ENCODE measurements around the gene GPR39.

The GPR39 gene

DNA sequence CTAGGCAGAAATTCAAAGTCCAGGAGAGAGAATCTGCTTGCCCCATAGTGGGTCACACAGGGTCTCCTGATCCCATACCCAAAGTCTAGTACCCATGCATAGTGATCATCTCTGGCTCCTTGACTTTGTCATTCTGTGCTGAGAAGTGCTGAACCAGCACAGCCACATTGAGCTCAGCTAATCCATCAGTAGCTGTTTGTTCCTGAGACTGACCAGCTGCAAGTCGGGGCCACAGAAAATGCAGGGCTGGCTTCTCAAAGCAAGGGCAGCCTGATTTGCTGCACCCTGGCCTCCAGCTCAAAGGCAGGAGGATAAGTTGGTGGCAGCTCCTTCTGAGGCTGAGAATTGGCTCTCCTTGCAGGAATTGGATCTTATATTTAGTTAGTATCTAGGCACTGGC lies 181.2 kb downstream of the GPR39 start:
- DNase-seq (ENCODE audit: low read depth in 2 of 2, low spot score in 1 of 2), result no peak

DNA sequence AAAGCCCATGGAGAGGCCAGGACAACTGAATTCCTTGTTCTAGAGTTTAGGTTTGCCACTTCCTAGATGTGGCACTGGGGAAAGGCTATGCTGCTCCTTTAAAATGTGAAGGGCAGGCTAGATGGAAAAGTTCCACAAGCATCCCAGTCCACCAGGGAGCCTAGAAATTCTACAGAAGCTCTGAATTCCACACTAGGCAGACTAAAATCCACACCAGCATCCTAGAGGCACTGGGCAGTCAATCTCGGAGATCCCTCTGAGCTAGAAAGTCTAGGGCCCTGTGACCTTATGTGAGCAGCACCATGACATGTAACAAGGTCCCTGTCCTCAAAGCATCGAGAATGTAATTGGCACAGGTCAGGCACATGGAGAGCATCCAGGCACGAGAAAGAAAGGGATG lies 181.9 kb downstream of the GPR39 start:
- DNase-seq (ENCODE audit: low read depth in 2 of 2, low spot score in 1 of 2), result no peak

GRCh38 chr2:132599556-132599955 lies 183.0 kb downstream of the GPR39 start:
- DNase-seq (ENCODE audit: low read depth in 2 of 2, low spot score in 1 of 2), result no peak

- DNase-seq (ENCODE audit: low read depth in 2 of 2, low spot score in 1 of 2), result no peak
These were observed 188.0 kb downstream of the GPR39 start for GRCh38 chr2:132604561-132604960.

DNA sequence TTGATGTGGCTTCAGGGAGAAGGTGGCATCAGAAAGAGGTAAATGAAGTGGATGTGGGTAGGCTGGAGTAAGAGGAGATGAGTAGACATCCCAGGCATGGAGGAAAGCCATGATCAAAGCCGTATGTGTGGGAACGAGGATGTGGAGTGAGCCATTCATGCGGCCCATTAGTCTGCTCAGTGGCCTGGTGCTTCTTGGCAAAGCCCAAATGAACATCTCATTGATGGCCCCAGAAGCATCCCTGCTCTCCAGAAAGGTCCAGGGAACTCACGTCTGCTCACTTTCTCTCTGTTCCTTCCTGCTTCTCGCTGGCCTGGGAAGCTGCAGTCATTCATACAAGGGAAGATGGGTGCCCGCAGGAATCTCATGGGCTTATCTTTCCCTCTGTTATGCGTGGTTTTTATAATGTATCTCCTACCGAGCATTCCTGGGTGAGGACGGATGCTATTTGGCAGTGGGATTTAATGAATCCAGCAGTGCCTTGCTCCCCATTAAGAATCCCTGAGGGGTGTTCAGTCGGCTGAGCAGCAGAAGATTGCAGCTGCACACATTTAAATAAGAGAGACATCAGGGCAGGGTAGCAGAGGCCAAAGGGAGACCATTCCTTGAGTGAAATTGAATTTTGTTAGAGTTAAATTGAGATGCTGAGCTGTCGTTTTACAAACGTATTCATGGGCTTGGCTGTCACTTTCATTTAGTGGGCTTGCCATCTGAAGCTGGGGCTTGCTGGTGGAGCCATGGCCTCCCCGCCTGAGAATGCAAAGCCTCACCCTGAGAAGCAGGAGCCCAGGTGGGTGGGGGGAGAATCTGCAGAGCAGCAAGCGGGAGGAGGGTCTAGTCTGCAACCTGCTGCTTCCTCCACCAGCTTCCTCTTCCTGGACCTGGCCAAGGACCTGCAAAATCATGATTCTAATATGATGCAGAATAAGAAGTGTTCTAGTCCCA lies 188.9 kb downstream of the GPR39 start:
- DNase-seq (ENCODE audit: low read depth in 2 of 2, low spot score in 1 of 2), result no peak

- DNase-seq (ENCODE audit: low read depth in 2 of 2, low spot score in 1 of 2), result no peak
These were observed 190.0 kb downstream of the GPR39 start for GRCh38 chr2:132606649-132607048.

- DNase-seq (ENCODE audit: low read depth in 2 of 2, low spot score in 1 of 2), result no peak
These were observed 191.0 kb downstream of the GPR39 start for GRCh38 chr2:132607426-132608090.

DNA sequence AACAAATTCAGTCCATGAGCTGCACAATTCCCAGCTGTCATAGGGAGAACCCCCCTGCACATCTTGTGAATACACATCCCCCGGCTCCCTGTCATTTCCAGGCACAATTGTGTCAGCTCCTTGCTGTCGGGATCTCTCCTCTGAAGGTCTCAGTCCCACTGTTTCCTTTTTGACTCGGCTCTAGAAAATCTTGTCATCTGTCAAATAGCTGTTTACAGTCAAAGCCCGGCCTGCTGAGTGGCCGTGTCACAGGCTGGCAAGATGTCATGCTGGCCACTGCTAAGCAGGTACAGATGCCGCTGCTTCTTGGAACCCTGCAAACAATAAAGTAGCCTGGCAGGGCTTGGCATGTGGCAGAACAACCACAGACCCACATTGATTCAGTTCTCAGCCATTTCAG lies 191.7 kb downstream of the GPR39 start:
- no peak for DNase-seq (ENCODE audit: low read depth in 2 of 2, low spot score in 1 of 2)

DNA sequence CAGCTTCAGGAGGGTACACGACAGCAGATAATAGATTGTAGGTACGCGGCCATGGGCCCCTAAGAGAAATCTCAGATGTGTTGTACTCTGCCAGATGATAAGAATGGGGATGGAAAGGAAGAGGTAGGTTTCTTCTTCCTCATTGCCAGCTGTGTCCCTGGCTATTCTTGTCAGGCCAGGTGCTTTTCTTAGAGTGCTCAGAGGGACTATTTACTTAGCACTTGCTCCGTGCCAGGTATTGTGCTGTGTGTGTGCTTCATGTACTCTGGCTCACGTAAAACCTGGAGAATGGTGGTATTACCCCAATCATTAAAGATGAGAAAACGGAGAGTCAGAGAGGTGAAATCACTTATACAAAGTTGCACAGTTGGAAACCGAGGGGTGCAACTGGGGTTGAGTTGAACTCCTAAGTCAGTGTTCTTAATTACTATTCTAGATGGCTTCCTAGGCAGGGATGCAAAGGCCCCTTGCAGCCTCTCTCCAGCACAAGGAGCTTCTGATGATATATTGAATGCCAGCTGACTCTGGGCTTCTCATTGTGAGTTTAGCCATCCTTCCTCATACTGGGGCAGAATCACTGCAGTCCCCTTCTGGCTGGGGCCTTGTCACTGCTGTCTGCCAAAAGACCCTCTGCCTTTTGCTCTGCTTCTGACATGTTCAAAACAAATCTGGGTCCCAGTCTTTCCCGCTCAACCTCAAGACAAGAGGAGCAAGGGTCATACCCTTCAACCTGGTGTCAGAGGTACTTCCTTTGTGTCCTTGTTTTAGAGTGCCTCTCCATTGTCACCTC lies 192.7 kb downstream of the GPR39 start:
- no peak for DNase-seq (ENCODE audit: low read depth in 2 of 2, low spot score in 1 of 2)

DNA sequence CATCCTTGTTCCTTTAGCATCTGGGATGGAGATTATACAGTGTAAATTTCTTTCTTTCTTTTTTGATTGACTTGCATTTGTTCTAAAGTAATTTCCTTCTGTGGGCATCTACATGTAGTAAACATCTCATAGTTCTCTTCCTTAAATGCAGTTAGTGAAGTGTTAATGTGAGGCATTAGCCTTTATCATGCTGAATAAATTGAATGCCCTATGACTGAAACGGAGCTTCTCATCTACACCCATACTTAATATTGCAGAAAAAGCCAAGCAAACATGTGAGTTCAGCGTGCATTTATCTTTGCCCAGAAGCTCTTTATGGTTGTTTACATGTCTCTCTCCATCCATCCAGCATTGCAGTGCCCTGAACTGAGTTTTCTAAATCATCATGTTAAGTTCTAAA lies 195.1 kb downstream of the GPR39 start:
- no peak for DNase-seq (ENCODE audit: low read depth in 2 of 2, low spot score in 1 of 2)

GRCh38 chr2:132615329-132616085 lies 198.9 kb downstream of the GPR39 start:
- DNase-seq (ENCODE audit: low read depth in 2 of 2, low spot score in 1 of 2), result no peak

DNA sequence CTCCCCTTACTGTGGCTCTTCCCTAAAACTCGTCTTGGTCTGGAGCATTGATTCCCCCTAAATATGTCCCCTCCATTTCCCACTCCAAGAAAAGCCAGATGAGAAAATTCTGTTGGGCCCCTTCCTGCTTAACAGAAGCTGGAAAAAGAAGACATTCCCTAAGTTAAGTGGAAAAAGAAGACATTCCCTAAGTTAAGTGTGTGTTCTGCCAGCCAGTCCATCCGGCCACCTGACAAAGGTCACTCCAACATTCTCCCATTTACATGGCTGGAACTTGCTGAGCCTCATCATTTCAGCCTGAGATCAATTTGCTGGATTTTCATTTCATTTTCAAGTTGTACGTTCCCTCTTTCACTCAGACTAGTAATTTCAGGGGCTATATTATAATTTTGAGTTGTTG lies 201.4 kb downstream of the GPR39 start:
- DNase-seq (ENCODE audit: low read depth in 2 of 2, low spot score in 1 of 2), result no peak

- DNase-seq (ENCODE audit: low read depth in 2 of 2, low spot score in 1 of 2), result no peak
These were observed 202.1 kb downstream of the GPR39 start for GRCh38 chr2:132618734-132619133.

DNA sequence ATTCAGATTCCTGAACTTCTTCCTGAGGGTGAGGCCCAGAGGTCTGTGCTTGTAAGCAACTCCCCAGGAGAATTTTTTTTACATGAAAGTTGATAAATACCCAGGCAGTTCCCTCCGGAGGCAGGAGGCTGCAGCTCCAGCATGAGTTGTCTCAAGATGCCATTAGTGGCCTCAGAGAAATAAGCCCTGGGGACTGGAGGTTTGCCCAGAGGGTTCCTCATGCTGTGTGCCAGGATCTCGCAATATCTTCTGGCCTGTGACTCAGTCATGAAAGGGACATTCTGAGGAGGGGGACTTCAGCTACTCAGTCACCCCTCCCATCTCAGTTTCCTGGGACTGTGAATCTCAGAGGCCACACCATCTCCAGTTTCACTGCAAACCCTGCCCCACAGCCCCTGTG lies 203.5 kb downstream of the GPR39 start:
- no peak for DNase-seq (ENCODE audit: low read depth in 2 of 2, low spot score in 1 of 2)

DNA sequence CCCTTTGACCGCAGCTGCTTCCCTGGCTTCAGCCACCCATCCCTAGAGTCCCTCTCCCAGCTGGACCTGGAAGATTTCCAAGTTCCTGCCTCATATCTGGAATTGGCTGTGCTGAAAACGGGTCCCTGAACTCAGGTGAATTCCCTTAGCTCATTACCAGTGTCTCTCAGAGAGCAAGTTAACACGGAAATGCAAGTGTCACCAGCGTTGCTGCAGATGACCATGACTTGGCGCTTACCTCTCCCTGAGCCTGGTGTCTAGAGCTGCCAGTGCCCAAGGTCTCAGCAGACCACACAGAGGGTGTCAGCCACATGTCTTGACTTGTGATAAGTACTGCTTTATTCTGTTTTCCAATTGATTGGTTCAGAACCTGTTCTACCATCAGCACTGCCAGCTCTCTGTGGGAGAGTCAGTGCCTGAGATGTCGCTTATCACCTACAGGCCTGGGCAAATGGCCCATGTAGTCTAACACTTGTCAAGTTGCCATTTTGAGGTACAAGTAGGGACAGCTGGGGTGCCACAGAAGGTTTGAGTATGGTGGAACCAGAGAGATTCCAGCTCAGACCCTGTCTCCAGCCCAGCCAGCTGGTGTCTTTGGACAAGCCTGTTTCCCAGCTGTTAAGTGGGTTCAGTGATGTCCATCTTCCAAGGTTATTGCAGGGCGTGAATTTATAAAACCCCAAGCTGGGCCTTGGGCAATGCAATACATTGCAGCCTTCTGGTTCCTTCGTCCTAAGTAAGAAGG lies 204.7 kb downstream of the GPR39 start:
- DNase-seq (ENCODE audit: low read depth in 2 of 2, low spot score in 1 of 2), result no peak

DNA sequence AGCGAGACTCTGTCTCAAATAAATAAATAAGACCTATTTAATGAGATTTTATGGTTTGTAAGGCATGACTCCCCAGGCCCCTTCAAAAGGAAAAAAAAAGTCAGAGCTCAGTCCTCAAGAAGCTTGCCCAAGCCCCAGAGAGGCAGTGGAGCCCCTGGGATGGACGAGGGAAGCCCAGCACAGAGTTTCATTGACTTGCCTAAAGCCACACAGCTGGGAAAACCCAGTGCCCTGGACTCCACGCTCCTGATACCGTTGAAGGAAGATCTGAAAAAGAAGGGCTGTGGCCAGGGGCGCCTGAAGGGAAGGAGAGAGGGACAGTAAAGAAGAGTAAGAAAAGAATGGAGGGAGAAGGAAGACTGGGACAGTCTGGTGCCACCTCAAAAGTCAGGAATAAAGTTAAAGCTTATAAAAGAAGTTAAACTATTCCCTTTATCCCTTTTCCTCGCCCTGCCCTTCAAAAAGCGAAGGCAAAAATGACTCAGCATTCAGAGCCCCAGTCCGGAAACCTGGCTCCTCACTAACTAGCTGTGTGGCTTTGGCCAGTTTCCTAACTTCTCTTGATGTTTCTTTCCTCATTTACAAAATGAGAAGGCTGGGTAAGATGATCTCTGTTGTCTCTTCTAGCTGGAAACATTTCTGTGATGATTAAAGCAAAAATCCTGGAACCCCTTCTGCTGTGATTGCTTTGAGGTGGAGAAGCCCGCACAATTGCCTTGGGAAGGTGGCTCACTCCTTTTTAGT lies 206.7 kb downstream of the GPR39 start:
- no peak for DNase-seq (ENCODE audit: low read depth in 2 of 2, low spot score in 1 of 2)

- no peak for DNase-seq (ENCODE audit: low read depth in 2 of 2, low spot score in 1 of 2)
These were observed 210.9 kb downstream of the GPR39 start for GRCh38 chr2:132627536-132627935.

GRCh38 chr2:132632000-132632649 lies 215.5 kb downstream of the GPR39 start:
- DNase-seq (ENCODE audit: low read depth in 2 of 2, low spot score in 1 of 2), result no peak

DNA sequence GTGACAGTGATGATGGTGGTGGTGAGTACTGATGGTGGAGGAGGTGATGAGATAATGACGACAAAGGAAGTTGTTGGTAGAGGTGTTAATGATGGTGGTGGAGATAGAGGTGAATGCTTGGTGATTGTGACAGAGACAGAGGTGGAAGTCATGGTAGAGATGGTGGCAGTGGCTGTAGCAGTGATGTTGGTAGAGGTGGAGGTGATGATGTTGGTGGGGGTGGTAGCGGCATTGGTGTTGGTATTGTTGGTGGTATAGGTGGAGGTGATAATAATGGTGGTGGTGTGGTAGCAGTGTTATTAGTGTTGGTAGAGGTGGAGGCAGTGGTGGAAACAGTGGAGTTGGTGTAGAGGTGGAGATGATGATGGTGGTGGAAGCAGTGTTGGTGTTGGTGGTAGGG lies 217.0 kb downstream of the GPR39 start:
- DNase-seq (ENCODE audit: low read depth in 2 of 2, low spot score in 1 of 2), result no peak

All from stimulated activated CD8-positive, alpha-beta memory T cell treated with anti-CD3 and anti-CD28 coated beads, Interleukin-4, amount 100 ng/mL, for 1 hour (primary cell).